Superior temporal gyrus (tissue), 1 donor: ENCODE data around the gene PLIN4.

ENCODE experiments used
- DNase-seq: peaks from one replicate; pipeline ENCODE4 v3.0.0-alpha.2; 2016; ENCODE audit errors: extremely low spot score

Gene PLIN4

GRCh38 chr19:4455719-4456475 is 62.4 kb downstream of the PLIN4 start:
- DNase-seq, result no peak

DNA sequence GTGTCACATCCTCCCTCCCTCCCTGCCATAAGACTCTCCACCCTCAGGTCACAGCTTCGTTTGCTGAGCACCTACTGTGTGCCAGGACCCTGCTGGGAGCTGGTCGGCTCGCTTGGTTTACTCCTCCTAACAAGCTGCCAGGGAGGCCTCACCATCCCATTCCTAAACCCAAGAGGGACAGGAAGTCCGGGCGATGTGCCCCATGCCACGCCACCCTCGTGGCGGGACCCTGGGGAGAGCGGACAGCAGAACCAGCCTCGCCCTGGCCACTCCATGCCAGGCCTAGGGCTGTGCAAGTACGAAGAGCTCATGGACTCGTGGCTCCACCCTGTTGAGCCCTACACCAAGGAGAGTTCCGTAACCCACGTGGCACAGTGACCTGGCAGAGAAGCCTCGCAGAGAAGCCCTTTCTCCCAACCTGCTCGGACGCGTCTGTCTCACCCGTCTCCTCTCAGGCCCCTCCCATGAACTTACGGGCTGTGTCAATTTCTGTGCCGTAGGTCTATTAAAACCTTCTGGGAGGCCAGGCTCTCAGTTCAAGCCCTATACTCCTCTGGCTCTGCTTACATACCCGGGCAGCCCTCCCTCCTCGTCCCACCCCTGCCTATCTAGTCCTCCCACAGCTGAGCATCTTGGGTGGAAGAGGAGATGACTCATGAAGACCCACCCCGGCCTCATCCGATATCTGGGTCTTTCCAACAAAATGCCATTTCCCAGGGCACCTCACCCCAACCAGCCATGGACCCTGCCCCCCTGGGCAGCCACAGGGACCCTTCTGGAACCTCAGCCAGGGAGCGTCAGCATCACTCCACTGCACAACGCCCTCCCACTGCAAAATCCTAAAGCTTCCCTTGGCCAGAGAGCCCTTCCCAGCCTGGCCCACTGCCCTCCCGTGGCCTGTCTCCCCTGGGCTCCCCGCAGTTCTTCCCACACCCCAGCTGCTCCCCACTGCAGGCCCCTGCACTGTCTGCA is 63.3 kb downstream of the PLIN4 start:
- no peak for DNase-seq

GRCh38 chr19:4453232-4454179 is 64.8 kb downstream of the PLIN4 start:
- DNase-seq, result no peak

DNA sequence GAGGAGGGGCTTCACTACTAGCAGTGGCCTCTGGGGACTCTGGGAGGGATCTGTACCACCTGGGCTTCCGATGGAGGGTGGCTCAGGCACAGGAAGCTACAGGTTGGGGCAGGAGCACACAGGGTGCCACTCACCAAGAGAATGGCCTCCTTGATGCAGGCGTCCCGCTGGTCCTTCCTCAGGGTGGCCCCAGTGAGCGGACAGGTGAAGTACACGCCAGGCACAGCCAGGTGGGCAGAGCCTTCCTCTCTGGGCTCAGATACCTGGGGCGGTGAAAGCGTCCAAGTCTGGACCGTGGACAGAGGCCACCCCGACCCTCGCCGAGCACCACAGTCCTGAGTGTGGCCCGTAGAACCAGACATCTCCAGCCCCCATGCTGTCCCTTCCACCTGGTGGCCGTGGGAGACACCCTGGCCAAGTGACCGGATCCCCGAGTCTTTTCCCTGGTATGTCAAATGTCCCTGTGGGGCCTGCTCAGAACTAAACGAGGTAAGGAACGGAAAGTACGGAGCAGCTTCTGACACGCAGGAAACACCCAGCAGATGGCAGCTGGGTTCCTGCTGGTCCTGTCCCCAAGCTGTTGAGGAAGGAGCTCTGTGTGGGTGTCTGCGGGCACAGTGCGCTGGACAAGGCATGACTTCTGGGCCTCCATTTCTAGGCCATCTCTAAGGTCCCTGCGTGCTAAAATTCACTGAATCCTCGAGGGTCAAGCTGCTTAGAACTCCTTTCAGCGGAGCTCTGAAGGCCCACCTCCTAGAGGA is 65.9 kb downstream of the PLIN4 start:
- DNase-seq, result no peak
